Cardiac muscle cell (in vitro differentiated cells and primary cell): ENCODE data around the gene LRRC14B. TPM values are rescaled to one million over a fixed set of nuclear protein-coding genes. Genes with fewer than 3 reads are reported as not detected.
A peak's percentile ranks its signal among the peaks of the same experiment; 100 is the strongest.

Experiments
- DNase-seq, 2 donors: peaks; one replicate each; pipeline versions ENCODE4 v3.0.0 to v3.0.0-alpha.2; 2010 to 2017; ENCODE audit warnings: low read depth in 1 of 2, low spot score in 1 of 2
- H3K27ac ChIP-seq: fragments of 200-600 bp; sonication (generic); 2 replicates; pipeline ENCODE4 v1.5.1; 2016
- H3K27me3 ChIP-seq: fragments of 200-600 bp; sonication (generic); 2 replicates; pipeline ENCODE4 v1.6.0; 2016; ENCODE audit warnings: control low read depth
- H3K36me3 ChIP-seq: fragments of 200-600 bp; sonication (generic); 2 replicates; pipeline ENCODE4 v1.5.1; 2016; ENCODE audit warnings: control low read depth
- H3K4me1 ChIP-seq: fragments of 200-600 bp; sonication (generic); 2 replicates; pipeline ENCODE4 v1.8.1; 2017; ENCODE audit warnings: low read depth, mild to moderate bottlenecking, mixed run types
- H3K4me3 ChIP-seq: fragments of 200-600 bp; sonication (generic); 2 replicates; pipeline ENCODE4 v1.5.1; 2016; ENCODE audit warnings: mild to moderate bottlenecking
- H3K9me3 ChIP-seq: fragments of 200-600 bp; sonication (generic); 2 replicates; pipeline ENCODE4 v1.5.1; 2017; ENCODE audit warnings: low read depth, mild to moderate bottlenecking, control low read depth
- CTCF ChIP-seq: IDR thresholded peaks from 2 replicates; pipeline ENCODE4 v1.5.1; 2012; ENCODE audit warnings: low read depth, mild to moderate bottlenecking, low read length
- polyA plus RNA-seq: library from polyadenylated mRNA; unstranded; fragments of >200 nt; fragmentation: Nextera tagmentation; extraction: Ambion mirVana; gene quantifications from 2 replicates; pipeline ENCODE4 v1.2.1, GENCODE V29; 2016
- total RNA-seq: library from RNA; depleted of rRNA; stranded (reverse); fragments of >200 nt; gene quantifications from 2 replicates; pipeline ENCODE4 v1.2.3, GENCODE V29; 2016

The LRRC14B gene
- total and polyA plus RNA-seq, 2 experiments from 2014 or later, result 2.7 to 3.6 TPM

- no peak overlapping the region for H3K4me3 ChIP-seq
- H3K9me3 ChIP-seq, result no peaks in the 10 kb centered on the region
- H3K27me3 ChIP-seq, result no peaks in the 10 kb centered on the region
- H3K36me3 ChIP-seq, result peaks cover 8% of the 10 kb centered on the region
- no peak for DNase-seq
- no peak for TF ChIP-seq CTCF
- peak overlapping the region; percentile 95 for H3K27ac ChIP-seq
- H3K4me1 ChIP-seq, result peaks cover 53% of the 10 kb centered on the region
Measured at GRCh38 chr5:204001-204400, 12.7 kb downstream of the LRRC14B start.

GRCh38 chr5:204462-204861 is 13.2 kb downstream of the LRRC14B start:
- no peak overlapping the region for H3K4me3 ChIP-seq
- peaks cover 8% of the 10 kb centered on the region for H3K36me3 ChIP-seq
- H3K27ac ChIP-seq, result peak overlapping the region; percentile 95
- DNase-seq, result no peak
- no peak for TF ChIP-seq CTCF
- peaks cover 53% of the 10 kb centered on the region for H3K4me1 ChIP-seq
- H3K27me3 ChIP-seq, result no peaks in the 10 kb centered on the region
- H3K9me3 ChIP-seq, result no peaks in the 10 kb centered on the region

GRCh38 chr5:204966-205670 is 13.8 kb downstream of the LRRC14B start:
- no peaks in the 10 kb centered on the region for H3K27me3 ChIP-seq
- H3K27ac ChIP-seq, result peak overlapping the region; percentile 95
- peaks cover 54% of the 10 kb centered on the region for H3K4me1 ChIP-seq
- TF ChIP-seq CTCF, result no peak
- no peak for DNase-seq
- H3K36me3 ChIP-seq, result peaks cover 8% of the 10 kb centered on the region
- H3K4me3 ChIP-seq, result no peak overlapping the region
- H3K9me3 ChIP-seq, result no peaks in the 10 kb centered on the region

- Histone ChIP-seq H3K27me3 (no peaks in the 10 kb centered on the region), H3K36me3 (peaks cover 8% of the 10 kb centered on the region), H3K9me3 (no peaks in the 10 kb centered on the region), H3K27ac (peak overlapping the region; percentile 95), H3K4me3 (no peak overlapping the region), H3K4me1 (peaks cover 45% of the 10 kb centered on the region)
- peak in 1 of 2 donors; percentile 67 for DNase-seq
- no peak for TF ChIP-seq CTCF
Measured at GRCh38 chr5:206406-206805, 15.1 kb downstream of the LRRC14B start.

GRCh38 chr5:206927-207536 is 15.7 kb downstream of the LRRC14B start:
- TF ChIP-seq CTCF, result no peak
- H3K27ac ChIP-seq, result peak overlapping the region; percentile 95

More at GRCh38 chr5:206927-207536, 15.7 kb downstream of the LRRC14B start:
- Histone ChIP-seq H3K27me3 (no peaks in the 10 kb centered on the region), H3K4me1 (peaks cover 39% of the 10 kb centered on the region), H3K9me3 (no peaks in the 10 kb centered on the region), H3K4me3 (no peak overlapping the region), H3K36me3 (peaks cover 8% of the 10 kb centered on the region)
- peak in 1 of 2 donors; percentile 75 for DNase-seq
